GM08714 (cell line): Measurements from ENCODE around the gene NOTCH2.
"Not testable (repeated sequence)": the region's sequence is repeated elsewhere in the genome, so short reads cannot be mapped to it uniquely, and the experiment has no call there.

ENCODE experiments used
- H3K4me3 ChIP-seq: fragments of 200-500 bp; sonication (Bioruptor generic); 2 replicates; pipeline ENCODE4 v1.5.1; 2014; ENCODE audit warnings: mild to moderate bottlenecking, low read length, inconsistent platforms
- ZNF274 ChIP-seq: IDR thresholded peaks from 2 replicates; pipeline ENCODE4 v1.6.1; 2012; ENCODE audit warnings: mild to moderate bottlenecking, low read depth, low read length

The NOTCH2 gene

DNA sequence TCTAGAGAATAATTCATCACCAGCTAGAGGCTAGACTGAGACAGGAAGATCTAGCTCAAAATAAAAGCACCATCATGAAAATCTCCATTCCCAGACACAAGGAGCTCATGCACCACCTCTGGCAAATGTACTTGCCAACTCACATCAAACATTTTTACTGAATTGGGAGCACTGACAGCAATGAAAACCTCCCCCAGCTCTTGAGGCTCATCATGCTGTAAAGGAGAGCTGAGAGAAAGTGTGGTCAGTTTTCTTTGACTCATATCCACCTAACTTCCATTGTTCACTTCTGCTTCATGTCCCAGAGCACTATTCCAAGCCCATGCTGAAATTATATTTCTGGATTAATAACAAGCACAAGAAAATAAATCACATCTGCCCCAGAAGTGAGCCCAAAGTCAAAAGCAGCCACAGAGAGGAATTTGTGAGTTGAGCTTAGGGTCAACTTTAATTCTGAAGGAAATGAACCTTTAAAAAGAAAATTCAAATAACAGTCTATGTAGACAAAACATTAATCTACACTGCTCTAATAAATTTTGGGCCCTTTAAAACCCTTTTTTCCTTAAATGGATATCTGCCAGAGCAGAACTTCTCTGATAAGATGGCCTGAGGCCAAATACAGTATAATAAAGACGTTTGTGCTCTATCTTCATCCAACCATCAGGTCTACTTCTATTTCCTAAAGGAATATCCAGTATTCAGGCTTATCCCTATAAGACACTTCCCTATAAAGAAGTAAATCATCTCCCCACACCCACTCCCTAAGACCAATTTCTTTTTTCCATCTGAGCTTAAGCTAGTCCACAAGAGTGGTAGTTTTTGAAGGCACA is 87.3 kb downstream of the NOTCH2 start:
- TF ChIP-seq ZNF274 = no peak
- H3K4me3 ChIP-seq = no peak overlapping the region

- H3K4me3 ChIP-seq = no peak overlapping the region
- no peak for TF ChIP-seq ZNF274
Measured at GRCh38 chr1:119981496-119981895, 88.0 kb downstream of the NOTCH2 start.

DNA sequence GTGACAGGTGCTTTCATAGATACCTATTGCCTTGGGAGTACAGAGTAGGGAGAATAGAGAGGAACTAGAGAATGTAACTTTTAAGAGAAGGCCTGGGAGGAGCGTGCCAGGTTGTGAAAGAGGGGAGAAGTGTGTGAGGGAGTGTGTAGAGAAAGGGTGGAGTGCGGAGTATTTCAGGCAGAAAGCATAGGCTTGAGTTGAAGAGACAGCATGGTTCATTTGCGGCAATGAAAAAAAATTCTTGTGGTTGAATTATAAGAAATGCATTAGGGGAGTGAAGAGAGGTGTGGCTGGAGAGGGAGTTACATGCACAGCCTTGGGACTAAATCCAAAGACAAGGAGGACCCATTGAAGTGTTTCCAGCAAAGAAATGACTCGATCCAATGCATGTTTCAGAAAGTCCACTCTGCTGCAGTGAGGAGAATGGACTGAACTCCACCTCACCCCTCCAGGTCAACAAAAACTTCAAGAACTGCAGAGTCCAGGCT is 91.4 kb downstream of the NOTCH2 start:
- no peak for TF ChIP-seq ZNF274
- H3K4me3 ChIP-seq = no peak overlapping the region

DNA sequence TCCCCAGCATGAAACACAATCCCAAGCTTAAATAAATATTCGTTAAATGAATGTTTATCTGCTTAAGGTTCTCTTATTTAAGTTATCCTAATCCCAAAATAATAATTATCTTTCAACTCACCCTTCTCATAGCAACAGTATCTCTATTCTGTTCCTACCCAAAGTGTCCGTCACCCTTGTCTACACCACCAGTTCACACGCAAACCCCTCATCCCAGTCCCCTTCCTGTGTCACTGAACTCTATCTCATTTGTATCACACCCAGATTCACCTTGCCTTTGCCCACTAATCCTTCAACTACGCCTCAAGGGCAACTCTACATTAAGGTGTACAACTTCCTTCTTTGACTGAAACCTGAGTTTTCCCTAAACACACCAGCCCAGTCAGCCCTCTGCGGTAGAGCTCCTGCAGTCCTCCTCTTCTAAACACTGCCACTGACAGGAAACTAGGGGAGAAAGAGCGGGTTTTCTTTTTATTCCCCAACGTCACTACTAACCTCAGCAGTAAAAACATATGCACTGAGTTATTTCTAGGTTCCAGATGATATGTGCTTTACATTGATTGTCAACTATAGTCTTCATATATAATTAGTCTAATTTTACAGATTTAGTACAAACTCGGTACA is 92.2 kb downstream of the NOTCH2 start:
- H3K4me3 ChIP-seq = not testable (repeated sequence)

- not testable (repeated sequence) for H3K4me3 ChIP-seq
Measured at GRCh38 chr1:119975582-119976254, 93.7 kb downstream of the NOTCH2 start.

- no peak for TF ChIP-seq ZNF274
- H3K4me3 ChIP-seq = no peak overlapping the region
Measured at GRCh38 chr1:119975006-119975405, 94.5 kb downstream of the NOTCH2 start.

DNA sequence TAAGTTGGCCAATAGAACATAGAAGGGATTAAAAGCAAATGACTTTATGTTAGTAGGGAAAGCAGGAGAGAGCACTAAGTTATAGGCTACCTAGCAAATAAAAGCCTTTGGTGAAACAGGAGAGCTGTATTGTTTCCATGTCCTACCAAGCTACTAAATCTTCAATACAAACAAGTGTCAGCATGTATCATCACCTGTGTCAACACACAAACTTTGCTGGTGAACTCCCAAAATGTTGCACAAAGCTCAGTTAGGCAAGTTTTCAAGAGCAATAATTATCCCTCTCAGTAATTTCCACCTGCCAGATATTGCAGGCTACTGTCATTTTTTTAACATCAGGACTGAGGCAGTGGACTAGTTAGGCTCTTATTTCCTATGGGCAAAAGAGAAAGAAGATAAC is 95.4 kb downstream of the NOTCH2 start:
- H3K4me3 ChIP-seq = no peak overlapping the region

GRCh38 chr1:119971710-119972570 is 97.5 kb downstream of the NOTCH2 start:
- no peak for TF ChIP-seq ZNF274
- no peak overlapping the region for H3K4me3 ChIP-seq

More for the DNA sequence above, 95.4 kb downstream of the NOTCH2 start:
- TF ChIP-seq ZNF274 = no peak

DNA sequence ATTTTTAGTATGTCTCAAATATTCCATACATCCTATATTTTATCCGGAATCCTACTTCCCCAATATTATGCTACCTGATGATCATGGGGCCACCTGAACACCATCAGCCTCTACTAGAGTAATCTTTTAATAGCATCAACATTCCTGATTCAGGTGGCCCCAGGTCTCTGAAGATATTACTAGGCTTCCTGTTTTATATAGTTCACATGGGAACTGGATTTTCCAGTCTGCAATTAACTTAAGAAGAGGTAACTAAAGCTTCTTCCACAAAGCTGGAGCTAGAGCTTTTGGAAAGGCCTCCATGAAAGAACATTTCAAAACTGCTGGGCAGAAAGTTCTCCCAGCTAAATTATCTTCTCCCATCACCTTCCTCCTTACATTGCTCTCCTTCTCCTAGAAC is 100.9 kb downstream of the NOTCH2 start:
- no peak overlapping the region for H3K4me3 ChIP-seq
- TF ChIP-seq ZNF274 = no peak

DNA sequence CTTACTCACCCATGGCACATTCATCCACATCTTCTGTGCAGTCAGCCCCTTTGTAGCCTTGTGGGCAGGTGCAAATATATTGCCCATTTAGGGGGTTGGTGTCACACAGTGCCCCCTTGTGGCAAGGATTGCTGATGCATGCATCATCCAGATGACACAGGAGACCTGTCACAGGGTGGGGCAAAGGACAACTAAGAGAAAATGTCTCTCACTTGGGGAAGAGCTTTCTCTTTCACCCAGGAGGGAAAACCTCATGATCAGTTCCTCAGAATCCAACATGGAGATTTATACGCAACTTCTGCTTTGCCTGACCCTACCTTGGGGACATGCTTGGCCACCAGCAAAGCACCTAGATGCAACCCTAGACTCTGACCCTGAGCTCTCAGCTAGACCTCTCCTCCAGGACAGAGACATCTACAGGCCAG is 101.4 kb downstream of the NOTCH2 start:
- TF ChIP-seq ZNF274 = no peak
- no peak overlapping the region for H3K4me3 ChIP-seq

DNA sequence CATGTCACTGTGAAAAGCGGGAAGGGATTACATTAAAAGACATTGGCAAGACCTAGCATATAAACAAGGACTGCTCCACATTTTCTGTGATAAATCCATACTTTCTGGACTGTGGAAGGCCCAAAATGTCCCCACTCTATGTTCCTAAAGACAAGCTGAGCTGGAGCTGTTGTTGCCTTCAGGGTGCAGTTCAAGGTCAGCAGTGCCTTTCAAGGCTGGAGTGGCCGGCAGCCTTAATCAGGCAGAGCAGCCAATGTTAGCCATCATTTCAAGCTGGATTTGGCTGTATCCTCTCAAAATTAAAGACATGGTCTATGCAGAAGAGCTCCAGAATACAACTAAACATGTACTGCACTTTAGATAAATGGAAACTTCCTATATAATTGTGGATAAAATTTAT is 102.8 kb downstream of the NOTCH2 start:
- no peak overlapping the region for H3K4me3 ChIP-seq
- TF ChIP-seq ZNF274 = no peak

GRCh38 chr1:119966020-119966419 is 103.4 kb downstream of the NOTCH2 start:
- H3K4me3 ChIP-seq = no peak overlapping the region
- no peak for TF ChIP-seq ZNF274

GRCh38 chr1:119964673-119965363 is 104.6 kb downstream of the NOTCH2 start:
- no peak overlapping the region for H3K4me3 ChIP-seq
- TF ChIP-seq ZNF274 = no peak
